ENCODE results near the gene TRAK2.

TRAK2 gene

DNA sequence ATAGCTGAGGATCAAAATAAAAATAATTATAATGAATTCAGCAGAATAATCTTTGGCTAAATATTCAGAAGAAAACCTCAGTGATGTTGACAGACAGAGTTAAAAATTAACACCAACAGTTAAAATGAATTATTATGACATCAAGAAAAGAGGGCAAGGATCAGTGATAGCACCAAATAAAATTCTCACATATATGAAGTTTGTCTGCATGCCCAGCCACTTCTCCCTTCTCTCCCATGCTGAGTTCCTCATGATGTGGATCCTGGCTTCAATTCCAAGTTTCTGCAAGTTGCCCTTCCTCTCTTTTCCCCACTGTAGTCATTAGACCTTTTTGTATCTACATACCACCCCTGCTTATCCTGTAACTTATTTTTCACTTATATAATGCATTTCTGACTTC, 7.1 kb upstream of the TRAK2 start:
- TF ChIP-seq MAX (IDR thresholded peaks at IDR 0.05; ENCODE audit: low read depth, low read length) (no peak), MYC (IDR thresholded peaks at IDR 0.05; ENCODE audit: low read depth, low read length) (no peak), POLR2A (IDR thresholded peaks at IDR 0.05; ENCODE audit: extremely low read depth, insufficient read length) (no peak)
- TF ChIP-seq, protein P1, sequence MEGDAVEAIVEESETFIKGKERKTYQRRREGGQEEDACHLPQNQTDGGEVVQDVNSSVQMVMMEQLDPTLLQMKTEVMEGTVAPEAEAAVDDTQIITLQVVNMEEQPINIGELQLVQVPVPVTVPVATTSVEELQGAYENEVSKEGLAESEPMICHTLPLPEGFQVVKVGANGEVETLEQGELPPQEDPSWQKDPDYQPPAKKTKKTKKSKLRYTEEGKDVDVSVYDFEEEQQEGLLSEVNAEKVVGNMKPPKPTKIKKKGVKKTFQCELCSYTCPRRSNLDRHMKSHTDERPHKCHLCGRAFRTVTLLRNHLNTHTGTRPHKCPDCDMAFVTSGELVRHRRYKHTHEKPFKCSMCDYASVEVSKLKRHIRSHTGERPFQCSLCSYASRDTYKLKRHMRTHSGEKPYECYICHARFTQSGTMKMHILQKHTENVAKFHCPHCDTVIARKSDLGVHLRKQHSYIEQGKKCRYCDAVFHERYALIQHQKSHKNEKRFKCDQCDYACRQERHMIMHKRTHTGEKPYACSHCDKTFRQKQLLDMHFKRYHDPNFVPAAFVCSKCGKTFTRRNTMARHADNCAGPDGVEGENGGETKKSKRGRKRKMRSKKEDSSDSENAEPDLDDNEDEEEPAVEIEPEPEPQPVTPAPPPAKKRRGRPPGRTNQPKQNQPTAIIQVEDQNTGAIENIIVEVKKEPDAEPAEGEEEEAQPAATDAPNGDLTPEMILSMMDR (IDR thresholded peaks at IDR 0.05; ENCODE audit: low read depth, low read length) = no peak
- DNase-seq (ENCODE audit: low read depth) = no peak
- no peak overlapping the region for H3K4me3 ChIP-seq (ENCODE audit: low read depth, low read length)

- no peak overlapping the region for H3K4me3 ChIP-seq (ENCODE audit: low read depth, low read length)
- DNase-seq (ENCODE audit: low read depth) = no peak
- TF ChIP-seq MAX (IDR thresholded peaks at IDR 0.05; ENCODE audit: low read depth, low read length) (no peak), MYC (IDR thresholded peaks at IDR 0.05; ENCODE audit: low read depth, low read length) (no peak), POLR2A (IDR thresholded peaks at IDR 0.05; ENCODE audit: extremely low read depth, insufficient read length) (no peak)
- TF ChIP-seq, protein P1 (IDR thresholded peaks at IDR 0.05; ENCODE audit: low read depth, low read length) = no peak
Measured at GRCh38 chr2:201452922-201453643, 1.8 kb upstream of the TRAK2 start.

- peak overlapping the region; percentile 72 for H3K4me3 ChIP-seq (ENCODE audit: low read depth, low read length)
- no peak for DNase-seq (ENCODE audit: low read depth)
- TF ChIP-seq, protein P1 (IDR thresholded peaks at IDR 0.05; ENCODE audit: low read depth, low read length) = no peak
- TF ChIP-seq MAX (IDR thresholded peaks at IDR 0.05; ENCODE audit: low read depth, low read length) (no peak; the same call in 1 of the 2 replicates), POLR2A (IDR thresholded peaks at IDR 0.05; ENCODE audit: extremely low read depth, insufficient read length) (no peak), MYC (IDR thresholded peaks at IDR 0.05; ENCODE audit: low read depth, low read length) (no peak)
Measured at GRCh38 chr2:201452058-201452921, 1.0 kb upstream of the TRAK2 start.

DNA sequence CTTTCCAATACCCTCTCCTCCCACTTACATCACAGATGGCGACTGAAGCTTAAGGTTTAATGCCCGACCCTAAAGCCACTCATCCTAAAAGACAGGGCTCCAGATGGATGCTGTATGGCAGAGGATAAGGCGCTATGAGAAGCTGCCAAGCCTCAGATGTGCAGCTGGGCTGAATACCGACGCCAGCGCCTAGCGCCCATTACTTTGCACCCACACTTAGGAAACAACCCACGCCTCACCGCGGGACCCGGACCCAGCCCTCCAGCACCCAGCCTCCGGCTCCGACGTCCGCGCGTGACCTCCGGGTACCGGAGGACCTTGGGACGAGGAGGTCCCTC, 335 bp downstream of the TRAK2 start:
- no peak for TF ChIP-seq POLR2A (IDR thresholded peaks at IDR 0.05; ENCODE audit: extremely low read depth, insufficient read length)
- no peak for TF ChIP-seq MAX (IDR thresholded peaks at IDR 0.05; ENCODE audit: low read depth, low read length)
- TF ChIP-seq, protein P1 (IDR thresholded peaks at IDR 0.05; ENCODE audit: low read depth, low read length) = no peak
- TF ChIP-seq MYC (IDR thresholded peaks at IDR 0.05; ENCODE audit: low read depth, low read length) = no peak
- H3K4me3 ChIP-seq (ENCODE audit: low read depth, low read length) = peak overlapping the region; percentile 74
- DNase-seq (ENCODE audit: low read depth) = no peak

DNA sequence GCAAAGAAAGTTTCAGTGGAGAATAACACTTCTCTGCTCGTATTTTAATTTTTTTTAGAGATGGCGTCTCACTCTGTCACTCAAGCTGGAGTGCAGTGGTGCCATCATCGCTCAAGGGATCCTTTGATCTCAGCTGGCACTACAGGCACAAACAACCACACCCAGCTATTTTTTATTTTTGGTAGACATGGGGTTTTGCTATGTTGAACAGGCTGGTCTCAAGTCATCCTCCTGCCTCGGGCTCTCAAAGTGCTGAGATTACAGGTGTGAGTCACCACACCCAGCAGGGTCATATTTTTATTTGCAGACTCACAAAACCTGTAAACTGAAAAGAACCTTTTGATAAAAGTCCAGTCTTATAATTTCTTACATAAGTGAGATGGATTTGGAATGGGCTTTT, 2.6 kb downstream of the TRAK2 start:
- DNase-seq (ENCODE audit: low read depth) = no peak
- no peak overlapping the region for H3K4me3 ChIP-seq (ENCODE audit: low read depth, low read length)
- TF ChIP-seq MYC (IDR thresholded peaks at IDR 0.05; ENCODE audit: low read depth, low read length) (no peak), MAX (IDR thresholded peaks at IDR 0.05; ENCODE audit: low read depth, low read length) (no peak), POLR2A (IDR thresholded peaks at IDR 0.05; ENCODE audit: extremely low read depth, insufficient read length) (no peak)
- TF ChIP-seq, protein P1 (IDR thresholded peaks at IDR 0.05; ENCODE audit: low read depth, low read length) = no peak
